ENCODE results near the gene ERC2.

Gene ERC2

GRCh38 chr3:55598224-55598623 lies 870.0 kb downstream of the ERC2 start:
- H3K4me3 ChIP-seq (ENCODE audit: low read length), result no peak overlapping the region
- no peak overlapping the region for H3K27ac ChIP-seq (ENCODE audit: low read length)
- H3K36me3 ChIP-seq (ENCODE audit: control insufficient read depth, low read depth, low read length), result no peaks in the 10 kb centered on the region
- H3K9me3 ChIP-seq (ENCODE audit: control insufficient read depth, low read depth, low read length), result no peaks in the 10 kb centered on the region
- H3K27me3 ChIP-seq (ENCODE audit: control insufficient read depth, insufficient read depth, low read length), result no peaks in the 10 kb centered on the region
- no peak overlapping the region for H3K9ac ChIP-seq (ENCODE audit: low read length)
- peaks cover 2% of the 10 kb centered on the region for H3K4me1 ChIP-seq (ENCODE audit: control insufficient read depth, low read depth, low read length)

GRCh38 chr3:55597641-55598040 lies 870.6 kb downstream of the ERC2 start:
- Histone ChIP-seq H3K36me3 (ENCODE audit: control insufficient read depth, low read depth, low read length) (no peaks in the 10 kb centered on the region), H3K9me3 (ENCODE audit: control insufficient read depth, low read depth, low read length) (no peaks in the 10 kb centered on the region), H3K27me3 (ENCODE audit: control insufficient read depth, insufficient read depth, low read length) (no peaks in the 10 kb centered on the region), H3K4me3 (ENCODE audit: low read length) (no peak overlapping the region), H3K9ac (ENCODE audit: low read length) (no peak overlapping the region), H3K27ac (ENCODE audit: low read length) (no peak overlapping the region), H3K4me1 (ENCODE audit: control insufficient read depth, low read depth, low read length) (peaks cover 7% of the 10 kb centered on the region)

GRCh38 chr3:55596212-55596611 lies 872.1 kb downstream of the ERC2 start:
- Histone ChIP-seq H3K27ac (ENCODE audit: low read length) (no peak overlapping the region), H3K4me3 (ENCODE audit: low read length) (no peak overlapping the region), H3K9ac (ENCODE audit: low read length) (no peak overlapping the region), H3K4me1 (ENCODE audit: control insufficient read depth, low read depth, low read length) (peaks cover 18% of the 10 kb centered on the region), H3K27me3 (ENCODE audit: control insufficient read depth, insufficient read depth, low read length) (no peaks in the 10 kb centered on the region), H3K9me3 (ENCODE audit: control insufficient read depth, low read depth, low read length) (no peaks in the 10 kb centered on the region), H3K36me3 (ENCODE audit: control insufficient read depth, low read depth, low read length) (no peaks in the 10 kb centered on the region)

GRCh38 chr3:55595420-55595819 lies 872.8 kb downstream of the ERC2 start:
- no peaks in the 10 kb centered on the region for H3K9me3 ChIP-seq (ENCODE audit: control insufficient read depth, low read depth, low read length)
- no peak overlapping the region for H3K27ac ChIP-seq (ENCODE audit: low read length)
- no peaks in the 10 kb centered on the region for H3K27me3 ChIP-seq (ENCODE audit: control insufficient read depth, insufficient read depth, low read length)
- H3K4me3 ChIP-seq (ENCODE audit: low read length), result no peak overlapping the region
- H3K4me1 ChIP-seq (ENCODE audit: control insufficient read depth, low read depth, low read length), result peaks cover 19% of the 10 kb centered on the region
- H3K36me3 ChIP-seq (ENCODE audit: control insufficient read depth, low read depth, low read length), result no peaks in the 10 kb centered on the region
- no peak overlapping the region for H3K9ac ChIP-seq (ENCODE audit: low read length)

- H3K27me3 ChIP-seq (ENCODE audit: control insufficient read depth, insufficient read depth, low read length), result no peaks in the 10 kb centered on the region
- no peak overlapping the region for H3K4me3 ChIP-seq (ENCODE audit: low read length)
- H3K36me3 ChIP-seq (ENCODE audit: control insufficient read depth, low read depth, low read length), result no peaks in the 10 kb centered on the region
- no peak overlapping the region for H3K9ac ChIP-seq (ENCODE audit: low read length)
- H3K4me1 ChIP-seq (ENCODE audit: control insufficient read depth, low read depth, low read length), result peaks cover 32% of the 10 kb centered on the region
- H3K27ac ChIP-seq (ENCODE audit: low read length), result peak overlapping the region; percentile 24
- no peaks in the 10 kb centered on the region for H3K9me3 ChIP-seq (ENCODE audit: control insufficient read depth, low read depth, low read length)
Measured at GRCh38 chr3:55592572-55592971, 875.7 kb downstream of the ERC2 start.

GRCh38 chr3:55591888-55592287 lies 876.4 kb downstream of the ERC2 start:
- Histone ChIP-seq H3K27ac (ENCODE audit: low read length) (no peak overlapping the region), H3K4me1 (ENCODE audit: control insufficient read depth, low read depth, low read length) (peaks cover 32% of the 10 kb centered on the region), H3K4me3 (ENCODE audit: low read length) (no peak overlapping the region), H3K36me3 (ENCODE audit: control insufficient read depth, low read depth, low read length) (no peaks in the 10 kb centered on the region), H3K27me3 (ENCODE audit: control insufficient read depth, insufficient read depth, low read length) (no peaks in the 10 kb centered on the region), H3K9ac (ENCODE audit: low read length) (no peak overlapping the region), H3K9me3 (ENCODE audit: control insufficient read depth, low read depth, low read length) (no peaks in the 10 kb centered on the region)

- Histone ChIP-seq H3K9ac (ENCODE audit: low read length) (no peak overlapping the region), H3K9me3 (ENCODE audit: control insufficient read depth, low read depth, low read length) (no peaks in the 10 kb centered on the region), H3K27me3 (ENCODE audit: control insufficient read depth, insufficient read depth, low read length) (no peaks in the 10 kb centered on the region), H3K4me3 (ENCODE audit: low read length) (no peak overlapping the region), H3K27ac (ENCODE audit: low read length) (no peak overlapping the region), H3K4me1 (ENCODE audit: control insufficient read depth, low read depth, low read length) (peaks cover 41% of the 10 kb centered on the region), H3K36me3 (ENCODE audit: control insufficient read depth, low read depth, low read length) (no peaks in the 10 kb centered on the region)
Measured at GRCh38 chr3:55588146-55588765, 880.0 kb downstream of the ERC2 start.

GRCh38 chr3:55585856-55586255 lies 882.4 kb downstream of the ERC2 start:
- Histone ChIP-seq H3K4me1 (ENCODE audit: control insufficient read depth, low read depth, low read length) (peaks cover 25% of the 10 kb centered on the region), H3K27ac (ENCODE audit: low read length) (no peak overlapping the region), H3K9ac (ENCODE audit: low read length) (no peak overlapping the region), H3K4me3 (ENCODE audit: low read length) (no peak overlapping the region), H3K36me3 (ENCODE audit: control insufficient read depth, low read depth, low read length) (no peaks in the 10 kb centered on the region), H3K9me3 (ENCODE audit: control insufficient read depth, low read depth, low read length) (no peaks in the 10 kb centered on the region), H3K27me3 (ENCODE audit: control insufficient read depth, insufficient read depth, low read length) (no peaks in the 10 kb centered on the region)

GRCh38 chr3:55584716-55585368 lies 883.4 kb downstream of the ERC2 start:
- Histone ChIP-seq H3K36me3 (ENCODE audit: control insufficient read depth, low read depth, low read length) (no peaks in the 10 kb centered on the region), H3K4me3 (ENCODE audit: low read length) (no peak overlapping the region), H3K27me3 (ENCODE audit: control insufficient read depth, insufficient read depth, low read length) (no peaks in the 10 kb centered on the region), H3K9me3 (ENCODE audit: control insufficient read depth, low read depth, low read length) (no peaks in the 10 kb centered on the region), H3K9ac (ENCODE audit: low read length) (no peak overlapping the region), H3K4me1 (ENCODE audit: control insufficient read depth, low read depth, low read length) (peaks cover 19% of the 10 kb centered on the region), H3K27ac (ENCODE audit: low read length) (no peak overlapping the region)

- H3K4me1 ChIP-seq (ENCODE audit: control insufficient read depth, low read depth, low read length), result peaks cover 14% of the 10 kb centered on the region
- no peak overlapping the region for H3K4me3 ChIP-seq (ENCODE audit: low read length)
- H3K27ac ChIP-seq (ENCODE audit: low read length), result no peak overlapping the region
- no peaks in the 10 kb centered on the region for H3K27me3 ChIP-seq (ENCODE audit: control insufficient read depth, insufficient read depth, low read length)
- no peaks in the 10 kb centered on the region for H3K9me3 ChIP-seq (ENCODE audit: control insufficient read depth, low read depth, low read length)
- H3K36me3 ChIP-seq (ENCODE audit: control insufficient read depth, low read depth, low read length), result no peaks in the 10 kb centered on the region
- no peak overlapping the region for H3K9ac ChIP-seq (ENCODE audit: low read length)
Measured at GRCh38 chr3:55584030-55584429, 884.2 kb downstream of the ERC2 start.

- Histone ChIP-seq H3K36me3 (ENCODE audit: control insufficient read depth, low read depth, low read length) (no peaks in the 10 kb centered on the region), H3K4me3 (ENCODE audit: low read length) (no peak overlapping the region), H3K27me3 (ENCODE audit: control insufficient read depth, insufficient read depth, low read length) (no peaks in the 10 kb centered on the region), H3K27ac (ENCODE audit: low read length) (no peak overlapping the region), H3K9ac (ENCODE audit: low read length) (no peak overlapping the region), H3K4me1 (ENCODE audit: control insufficient read depth, low read depth, low read length) (peaks cover 11% of the 10 kb centered on the region), H3K9me3 (ENCODE audit: control insufficient read depth, low read depth, low read length) (no peaks in the 10 kb centered on the region)
Measured at GRCh38 chr3:55583475-55583874, 884.8 kb downstream of the ERC2 start.

GRCh38 chr3:55579496-55579895 lies 888.8 kb downstream of the ERC2 start:
- Histone ChIP-seq H3K9ac (ENCODE audit: low read length) (no peak overlapping the region), H3K27me3 (ENCODE audit: control insufficient read depth, insufficient read depth, low read length) (no peaks in the 10 kb centered on the region), H3K4me3 (ENCODE audit: low read length) (no peak overlapping the region), H3K4me1 (ENCODE audit: control insufficient read depth, low read depth, low read length) (no peaks in the 10 kb centered on the region), H3K36me3 (ENCODE audit: control insufficient read depth, low read depth, low read length) (no peaks in the 10 kb centered on the region), H3K27ac (ENCODE audit: low read length) (no peak overlapping the region), H3K9me3 (ENCODE audit: control insufficient read depth, low read depth, low read length) (no peaks in the 10 kb centered on the region)

Data from iPS-18a (cell line).